Peyer's patch (tissue), 4 donors: ENCODE data around the gene CACNA1A.
A peak's percentile ranks its signal among the peaks of the same experiment; 100 is the strongest.

Experiments
- POLR2A ChIP-seq, 2 donors: fragments of 450-650 bp; IDR thresholded peaks; one replicate each; pipeline ENCODE4 v1.5.1; 2017; ENCODE audit warnings: antibody characterized with exemption in 2 of 2, mild to moderate bottlenecking in 2 of 2, moderate library complexity in 2 of 2
- TF ChIP-seq, protein P1 (sequence below), 6 experiments: fragments of 450-650 bp in 4 of 6; fragments of 200-600 bp in 2 of 6; sonication (generic) in 1 of 6; IDR thresholded peaks; one replicate each; pipeline ENCODE4 v1.5.1; 2017 to 2019; ENCODE audit warnings: antibody characterized with exemption in 6 of 6, mild to moderate bottlenecking in 3 of 6, moderate library complexity in 1 of 6

DNA sequence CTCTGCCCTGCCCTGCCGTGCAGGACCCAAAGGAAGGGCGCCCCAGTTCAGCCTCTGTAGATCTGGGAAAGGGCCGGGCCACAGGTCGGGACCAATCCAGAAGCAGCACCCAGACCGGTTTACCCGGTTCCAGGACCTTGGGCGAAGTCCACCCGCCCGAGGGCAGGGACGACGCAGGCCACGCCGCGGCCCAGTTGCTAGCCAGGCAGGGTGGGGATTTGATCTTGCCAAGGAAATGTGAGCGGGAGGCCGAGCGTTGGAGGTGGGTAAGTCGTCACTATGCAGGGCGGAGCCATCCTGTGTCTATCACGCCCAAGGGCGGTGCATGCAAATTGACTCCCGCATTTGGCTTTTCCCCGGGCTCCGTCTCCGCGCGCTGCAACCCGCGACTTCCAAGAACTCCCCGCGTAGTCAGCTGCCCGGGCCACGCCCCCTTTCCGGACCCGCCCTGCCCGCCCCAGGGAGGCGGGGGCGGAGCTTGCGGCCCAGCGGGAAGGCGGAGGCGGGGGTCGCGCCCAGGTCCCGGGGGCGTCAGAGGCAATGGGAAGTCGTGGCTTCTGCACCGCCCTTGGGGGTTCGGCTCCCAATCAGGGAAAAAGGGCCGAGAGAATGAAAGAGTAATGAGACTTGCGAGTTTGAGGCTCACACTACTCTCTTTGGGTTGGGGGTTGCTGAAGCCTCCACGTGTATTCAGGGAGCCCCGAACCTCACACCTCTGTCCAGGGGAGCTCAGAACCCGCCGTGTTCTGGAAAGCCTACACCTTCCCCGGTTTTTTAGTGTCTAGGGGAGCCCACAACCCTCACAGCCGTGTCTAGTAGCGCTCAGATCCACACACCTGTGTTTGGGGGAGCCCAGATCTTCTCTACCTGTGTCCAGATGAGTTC lies 343.3 kb downstream of the CACNA1A start:
- TF ChIP-seq, protein P1, sequence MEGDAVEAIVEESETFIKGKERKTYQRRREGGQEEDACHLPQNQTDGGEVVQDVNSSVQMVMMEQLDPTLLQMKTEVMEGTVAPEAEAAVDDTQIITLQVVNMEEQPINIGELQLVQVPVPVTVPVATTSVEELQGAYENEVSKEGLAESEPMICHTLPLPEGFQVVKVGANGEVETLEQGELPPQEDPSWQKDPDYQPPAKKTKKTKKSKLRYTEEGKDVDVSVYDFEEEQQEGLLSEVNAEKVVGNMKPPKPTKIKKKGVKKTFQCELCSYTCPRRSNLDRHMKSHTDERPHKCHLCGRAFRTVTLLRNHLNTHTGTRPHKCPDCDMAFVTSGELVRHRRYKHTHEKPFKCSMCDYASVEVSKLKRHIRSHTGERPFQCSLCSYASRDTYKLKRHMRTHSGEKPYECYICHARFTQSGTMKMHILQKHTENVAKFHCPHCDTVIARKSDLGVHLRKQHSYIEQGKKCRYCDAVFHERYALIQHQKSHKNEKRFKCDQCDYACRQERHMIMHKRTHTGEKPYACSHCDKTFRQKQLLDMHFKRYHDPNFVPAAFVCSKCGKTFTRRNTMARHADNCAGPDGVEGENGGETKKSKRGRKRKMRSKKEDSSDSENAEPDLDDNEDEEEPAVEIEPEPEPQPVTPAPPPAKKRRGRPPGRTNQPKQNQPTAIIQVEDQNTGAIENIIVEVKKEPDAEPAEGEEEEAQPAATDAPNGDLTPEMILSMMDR (IDR thresholded peaks at IDR 0.05): no peak
- peak in 1 of 2 donors; percentile 95 for TF ChIP-seq POLR2A (IDR thresholded peaks at IDR 0.05)
